Testis (tissue), 2 donors: ENCODE data around the gene ST7.

Experiments
- POLR2A ChIP-seq: fragments of 450-650 bp; IDR thresholded peaks from one replicate; pipeline ENCODE4 v1.6.1; 2017; ENCODE audit warnings: antibody characterized with exemption, mild to moderate bottlenecking, moderate library complexity
- TF ChIP-seq, protein P1 (sequence below), 3 experiments: fragments of 450-650 bp in 2 of 3; fragments of 200-600 bp in 1 of 3; sonication (generic) in 1 of 3; IDR thresholded peaks; one replicate each; pipeline ENCODE4 v1.5.1; 2016 to 2019; ENCODE audit warnings: antibody characterized with exemption in 3 of 3, mild to moderate bottlenecking in 2 of 3, moderate library complexity in 1 of 3

DNA sequence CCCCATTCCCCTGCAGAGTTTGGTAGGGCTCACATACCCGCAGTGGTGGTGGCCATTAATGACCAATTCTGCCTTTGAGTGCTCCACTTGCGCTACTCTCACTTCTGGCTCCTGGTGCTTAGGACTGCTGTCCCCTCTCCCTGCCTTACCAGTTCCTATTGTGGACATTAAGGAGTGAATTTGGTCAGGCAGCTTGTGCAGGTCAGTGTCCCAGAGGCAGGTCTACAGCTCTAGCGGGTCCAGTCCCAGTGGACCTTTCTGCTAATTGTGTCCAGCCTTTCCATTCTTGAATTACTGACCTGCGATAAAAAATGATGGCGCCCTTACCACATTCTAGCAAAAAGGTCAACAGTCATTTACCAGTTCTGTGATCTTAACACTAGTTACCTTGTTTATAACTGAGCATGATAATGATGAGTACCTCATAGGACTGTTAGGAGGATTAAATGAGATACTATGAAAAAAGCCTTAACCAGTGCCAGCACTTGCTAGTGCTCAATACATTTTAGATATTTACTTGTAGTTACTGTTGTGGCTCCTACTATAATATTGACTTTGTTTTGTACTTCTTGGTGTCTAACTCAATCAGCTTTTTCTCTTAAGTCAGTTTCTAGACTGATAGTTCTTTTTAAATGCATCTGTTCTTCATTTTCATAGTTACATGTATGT is 14.1 kb downstream of the ST7 start:
- TF ChIP-seq POLR2A: no peak
- TF ChIP-seq, protein P1, sequence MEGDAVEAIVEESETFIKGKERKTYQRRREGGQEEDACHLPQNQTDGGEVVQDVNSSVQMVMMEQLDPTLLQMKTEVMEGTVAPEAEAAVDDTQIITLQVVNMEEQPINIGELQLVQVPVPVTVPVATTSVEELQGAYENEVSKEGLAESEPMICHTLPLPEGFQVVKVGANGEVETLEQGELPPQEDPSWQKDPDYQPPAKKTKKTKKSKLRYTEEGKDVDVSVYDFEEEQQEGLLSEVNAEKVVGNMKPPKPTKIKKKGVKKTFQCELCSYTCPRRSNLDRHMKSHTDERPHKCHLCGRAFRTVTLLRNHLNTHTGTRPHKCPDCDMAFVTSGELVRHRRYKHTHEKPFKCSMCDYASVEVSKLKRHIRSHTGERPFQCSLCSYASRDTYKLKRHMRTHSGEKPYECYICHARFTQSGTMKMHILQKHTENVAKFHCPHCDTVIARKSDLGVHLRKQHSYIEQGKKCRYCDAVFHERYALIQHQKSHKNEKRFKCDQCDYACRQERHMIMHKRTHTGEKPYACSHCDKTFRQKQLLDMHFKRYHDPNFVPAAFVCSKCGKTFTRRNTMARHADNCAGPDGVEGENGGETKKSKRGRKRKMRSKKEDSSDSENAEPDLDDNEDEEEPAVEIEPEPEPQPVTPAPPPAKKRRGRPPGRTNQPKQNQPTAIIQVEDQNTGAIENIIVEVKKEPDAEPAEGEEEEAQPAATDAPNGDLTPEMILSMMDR (IDR thresholded peaks at IDR 0.05): no peak
